GM21390 (cell line): Measurements from ENCODE around the gene PTGIR.

Experiments
- ATAC-seq: cut with Tn5 transposase; IDR thresholded peaks from one replicate; pipeline ENCODE4 v1.9.1; 2021; ENCODE audit not compliant: unreplicated experiment

Gene PTGIR

DNA sequence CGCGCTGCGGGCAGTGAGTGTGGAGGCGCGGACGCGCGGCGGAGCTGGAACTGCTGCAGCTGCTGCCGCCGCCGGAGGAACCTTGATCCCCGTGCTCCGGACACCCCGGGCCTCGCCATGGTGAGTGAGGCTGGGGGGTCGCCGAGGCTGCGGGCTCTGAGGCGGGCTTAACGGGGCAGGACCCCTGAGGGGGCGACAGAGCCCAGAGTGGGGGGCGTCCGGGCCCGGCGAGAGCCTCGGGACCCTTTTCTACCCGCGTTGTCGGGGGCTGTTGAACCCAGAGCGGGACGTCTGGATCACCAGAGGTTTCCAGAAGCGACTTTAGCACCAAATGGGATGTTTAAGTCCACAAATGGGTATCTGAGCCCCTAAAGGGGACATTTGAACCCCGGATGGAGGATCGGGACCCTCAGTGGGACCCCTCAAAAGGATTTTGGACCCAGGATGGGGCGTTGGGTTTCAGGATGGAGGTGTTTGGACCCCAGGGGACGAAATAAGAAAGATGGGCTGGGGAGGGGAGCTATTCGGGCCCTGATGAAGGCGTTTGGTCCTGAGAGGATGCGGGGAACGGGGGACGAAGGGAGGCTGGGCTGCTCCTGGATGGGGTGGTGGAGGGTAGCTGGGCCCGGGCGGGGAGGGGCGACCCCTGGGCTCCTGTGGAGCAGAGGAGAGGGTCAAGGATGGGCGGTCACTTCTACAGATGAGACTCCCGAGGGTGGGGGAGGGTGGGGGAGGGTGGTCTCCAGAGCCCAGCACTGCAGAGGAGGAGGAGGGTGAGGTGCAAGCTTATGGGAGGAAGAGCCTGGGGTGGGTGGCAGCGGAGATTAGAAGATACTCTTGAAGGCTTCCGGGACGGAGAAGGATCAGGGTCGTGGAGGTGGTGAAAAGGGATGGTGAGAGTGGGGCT, 23.3 kb downstream of the PTGIR start, which contains the start of gene CALM3:
CALM3 (plus strand) TSS at position 13 of the 907 bp plus-strand sequence; CDS start at position 118, 105 bp downstream.
- no peak for ATAC-seq

DNA sequence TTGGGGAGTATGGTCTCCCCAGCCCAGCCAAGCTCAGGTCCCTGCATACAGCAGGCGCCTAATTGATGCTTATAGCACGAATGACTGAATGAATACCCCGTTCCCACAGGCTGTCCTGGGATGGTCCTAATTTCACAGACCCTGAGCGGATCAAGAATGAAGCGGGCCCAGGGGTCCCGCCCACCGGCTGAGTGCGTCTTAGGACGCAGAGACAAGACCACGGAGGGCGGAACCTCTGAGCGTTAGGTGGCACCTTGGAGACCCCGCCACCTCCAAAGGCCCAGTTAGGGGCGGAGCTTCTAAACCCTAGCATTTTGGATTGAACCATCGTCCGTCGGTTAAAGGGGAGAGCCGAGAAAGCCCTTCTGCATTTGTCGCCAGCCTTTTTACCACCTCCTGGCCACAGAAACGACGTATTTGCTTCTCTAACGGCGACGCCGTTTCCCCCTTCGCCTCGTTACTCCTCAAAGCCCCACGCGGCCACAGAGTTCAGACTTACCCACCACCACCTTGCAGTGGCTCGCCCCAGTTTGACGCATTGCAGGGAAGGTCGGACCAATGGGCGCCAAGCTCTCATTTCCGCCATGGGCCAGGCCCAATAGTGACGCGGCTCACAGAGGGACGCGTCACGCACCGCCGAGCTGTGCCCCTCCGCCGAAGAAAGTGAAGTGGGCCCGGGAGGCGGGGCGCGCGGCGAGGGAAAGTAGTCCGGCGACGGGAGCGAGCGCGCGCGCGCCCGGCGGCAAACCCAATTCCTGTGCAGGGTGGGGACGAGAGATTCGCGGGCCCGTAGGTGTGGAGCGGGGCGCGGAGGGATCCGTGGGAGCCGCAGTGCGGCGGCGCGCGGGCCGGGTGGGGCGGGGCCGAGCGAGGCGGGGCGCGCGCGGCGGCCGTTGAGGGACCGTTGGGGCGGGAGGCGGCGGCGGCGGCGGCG, 24.2 kb downstream of the PTGIR start:
- peak; percentile 72 for ATAC-seq

DNA sequence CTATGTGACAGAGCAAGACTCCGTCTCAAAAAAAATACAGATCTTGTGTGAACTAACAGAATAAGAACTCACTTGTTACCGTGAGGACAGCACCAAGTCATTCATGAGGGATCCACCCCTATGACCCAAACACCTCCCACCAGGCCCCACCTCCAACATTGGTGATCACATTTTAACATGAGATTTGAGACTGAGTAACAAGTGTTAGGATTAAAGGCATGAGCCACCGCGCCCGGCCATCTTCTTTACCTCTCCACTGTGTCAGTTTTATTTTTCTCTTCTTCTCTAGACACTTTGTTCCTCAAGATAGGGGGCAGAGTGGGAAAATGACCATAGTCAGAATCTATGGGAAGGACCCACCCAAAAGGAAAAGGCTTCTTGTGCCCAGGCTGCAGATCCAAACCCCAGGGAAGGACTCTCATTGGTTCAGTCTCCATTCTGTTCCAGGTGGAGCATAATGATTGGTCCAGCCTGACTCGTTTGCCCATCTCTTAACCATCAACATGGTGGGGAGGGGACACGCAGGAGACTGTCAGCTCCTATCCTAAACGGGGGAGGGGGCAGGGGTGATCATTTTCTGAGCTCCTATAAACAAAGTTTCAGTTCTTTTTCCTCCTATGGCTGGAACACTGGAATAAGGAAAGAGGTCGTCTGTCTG, 25.0 kb downstream of the PTGIR start:
- ATAC-seq, result no peak

DNA sequence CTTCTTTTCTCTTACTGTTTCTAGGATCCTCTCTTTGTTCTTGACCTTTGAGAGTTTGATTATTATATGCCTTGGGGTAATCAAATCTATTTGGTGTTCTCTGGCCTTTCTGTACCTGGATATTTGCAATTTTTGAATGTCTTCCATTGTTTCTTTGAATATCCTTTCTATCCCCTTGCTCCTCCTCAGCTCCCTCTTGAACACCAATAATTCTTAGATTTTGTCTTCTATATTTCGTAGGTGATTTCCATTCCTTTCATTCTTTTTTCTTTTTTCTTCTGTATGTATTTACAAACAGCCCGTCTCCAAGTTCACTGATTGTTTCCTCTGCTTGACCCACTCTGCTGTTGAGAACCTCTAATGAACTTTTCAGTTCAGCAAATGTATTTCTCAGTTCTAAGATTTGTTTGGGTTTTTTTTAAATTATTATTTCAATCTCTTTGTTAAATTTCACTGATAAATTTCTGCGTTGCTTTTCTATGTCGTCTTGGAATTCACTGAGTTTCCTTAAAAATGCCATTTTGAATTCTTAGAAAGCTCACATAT, 26.4 kb downstream of the PTGIR start:
- no peak for ATAC-seq

DNA sequence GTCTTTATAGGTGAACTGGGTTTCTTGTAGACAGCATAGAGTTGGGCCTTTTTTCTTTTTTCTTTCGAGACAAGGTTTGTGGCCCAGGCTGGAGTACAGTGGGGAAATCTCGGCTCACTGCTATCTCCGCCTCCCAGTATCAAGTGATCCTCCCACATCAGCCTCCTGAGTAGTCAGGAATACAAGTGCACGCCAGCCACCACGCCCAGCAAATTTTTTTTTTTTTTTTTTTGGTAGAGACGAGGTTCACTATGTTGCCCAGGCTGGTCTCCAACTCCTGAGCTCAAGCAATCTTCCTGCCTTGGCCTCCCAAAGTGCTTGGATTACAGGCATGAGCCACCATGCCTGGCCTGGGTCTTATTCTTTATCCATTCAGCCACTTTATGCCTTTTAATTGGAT, 28.9 kb downstream of the PTGIR start:
- no peak for ATAC-seq

DNA sequence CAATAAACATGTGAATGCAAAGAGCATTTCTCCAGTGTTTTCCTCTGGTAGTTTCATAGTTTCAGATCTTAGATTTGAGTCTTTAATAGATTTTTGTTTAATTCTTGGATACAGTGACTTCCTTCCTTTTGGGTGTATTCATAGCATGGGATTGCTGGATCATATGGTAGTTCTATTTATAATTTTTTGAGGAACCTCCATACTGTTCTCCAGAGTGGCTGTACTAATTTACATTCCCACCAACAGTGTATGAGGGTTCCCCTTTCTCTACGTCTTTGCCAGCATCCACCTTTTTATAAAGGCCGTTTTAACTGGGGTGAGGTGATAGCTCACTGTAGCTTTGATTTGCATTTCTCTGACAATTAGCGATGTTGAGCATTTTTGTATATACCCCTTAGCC, 33.0 kb downstream of the PTGIR start:
- ATAC-seq, result no peak

DNA sequence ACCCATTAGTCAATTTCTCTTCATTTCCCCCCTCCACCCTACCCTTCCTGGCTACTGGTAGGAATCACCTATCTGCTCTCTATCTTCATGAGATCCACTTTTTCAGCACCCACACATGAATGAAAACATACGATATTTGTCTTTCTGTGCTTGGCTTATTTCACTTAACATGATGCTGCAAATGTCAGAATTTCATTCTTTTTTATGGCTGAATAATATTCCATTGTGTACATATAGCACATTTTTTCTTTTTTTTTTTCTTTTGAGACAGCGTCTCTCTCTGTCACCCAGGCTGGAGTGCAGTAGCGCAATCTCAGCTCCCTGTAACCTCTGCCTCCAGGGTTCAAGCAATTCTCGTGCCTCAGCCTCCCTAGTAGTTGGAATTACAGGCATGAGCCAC, 33.6 kb downstream of the PTGIR start:
- ATAC-seq, result no peak

DNA sequence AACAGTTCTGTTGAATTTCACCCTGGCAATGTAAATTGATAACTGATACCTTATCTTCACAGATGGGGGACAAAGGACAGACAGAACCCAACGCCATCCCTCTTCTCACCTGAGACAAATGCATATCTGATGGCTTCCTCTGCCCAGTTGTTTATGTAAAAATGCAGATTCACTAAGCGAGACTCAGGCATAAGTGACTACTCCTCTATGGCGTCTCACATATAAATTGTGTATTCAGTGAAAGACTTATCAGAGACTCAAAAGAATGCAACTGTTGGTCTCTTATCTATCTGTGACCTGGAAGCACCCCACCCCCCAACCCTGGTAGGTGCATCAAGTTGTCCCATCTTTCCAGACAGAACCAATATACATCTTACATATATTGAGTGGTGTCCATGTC, 37.0 kb downstream of the PTGIR start:
- ATAC-seq, result no peak

DNA sequence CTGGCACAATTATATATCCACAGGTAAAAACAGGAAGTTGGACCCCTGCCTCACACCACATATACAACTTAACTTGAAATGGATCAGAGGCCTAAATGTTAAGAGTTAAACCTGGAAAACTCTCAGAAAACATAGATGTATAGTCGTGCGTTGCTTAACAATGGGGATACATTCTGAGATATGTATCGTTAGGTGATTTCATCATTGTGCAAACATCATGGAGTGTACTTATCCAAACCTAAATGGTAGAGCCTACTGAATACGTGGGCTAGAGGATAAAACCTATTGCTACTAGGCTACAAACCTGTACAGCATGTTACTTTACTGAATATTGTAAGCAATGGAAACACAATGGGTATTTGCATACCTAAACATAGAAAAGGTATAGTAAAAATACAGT, 38.6 kb downstream of the PTGIR start:
- no peak for ATAC-seq

DNA sequence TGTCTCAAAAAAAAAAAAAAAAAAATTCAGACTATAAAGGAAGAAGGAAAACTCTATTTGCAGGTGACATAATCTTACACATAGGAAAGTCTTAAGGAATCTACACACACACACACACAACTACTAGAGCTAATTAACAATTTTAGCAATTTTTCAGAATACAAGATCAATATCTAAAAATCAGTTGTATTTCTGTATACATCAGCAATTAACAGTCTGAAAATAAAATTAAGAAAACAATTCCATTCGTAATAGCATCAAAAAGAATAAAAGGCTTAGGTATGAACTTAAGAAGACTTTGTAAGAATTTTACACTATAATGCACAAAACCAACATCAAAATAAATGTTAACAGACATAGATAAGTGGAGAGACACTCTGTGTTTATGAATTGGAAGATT, 39.4 kb downstream of the PTGIR start:
- no peak for ATAC-seq

DNA sequence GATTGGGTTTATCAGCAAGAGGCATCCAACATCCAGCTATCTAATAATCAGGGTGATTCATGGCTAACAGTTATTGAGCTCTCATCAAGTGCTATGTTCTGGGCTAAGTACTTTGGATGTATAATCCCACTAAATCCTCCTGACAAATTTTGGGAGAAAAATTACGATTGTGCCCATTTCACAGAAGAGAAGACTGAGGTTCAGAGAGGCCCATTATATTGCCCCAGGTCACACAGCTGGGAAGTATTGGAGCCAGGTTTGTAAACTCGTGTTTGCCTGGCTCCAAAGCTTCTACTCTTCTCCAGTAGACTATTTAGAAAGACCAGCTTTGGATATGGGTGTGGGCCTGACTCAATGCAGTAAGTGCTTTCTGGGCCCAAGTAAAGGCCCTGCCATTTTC, 44.6 kb downstream of the PTGIR start:
- ATAC-seq, result no peak

DNA sequence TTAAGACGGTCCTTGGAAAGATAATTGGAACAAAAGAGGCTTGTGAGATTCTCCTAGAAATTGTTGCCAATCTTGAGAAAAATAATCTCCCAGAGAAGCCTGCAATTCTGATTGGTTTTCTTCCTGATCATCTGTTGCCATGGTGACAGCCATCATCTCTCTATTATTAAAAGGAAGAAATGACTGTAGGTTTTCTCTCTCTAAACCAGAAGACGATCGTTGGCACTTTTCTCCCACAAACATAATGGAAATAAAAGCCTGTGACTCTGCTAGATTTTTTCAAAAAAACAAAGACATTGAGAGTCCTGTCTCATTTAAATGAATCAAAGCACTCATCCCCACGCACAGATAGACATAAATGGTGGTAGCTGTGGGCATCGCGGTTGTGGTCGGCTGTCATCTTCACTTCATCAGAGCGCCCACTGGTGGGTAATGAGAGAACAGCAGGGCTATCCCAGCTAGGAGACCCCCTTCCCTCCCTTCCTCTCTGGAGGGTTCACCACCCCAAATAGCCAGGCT, 45.5 kb downstream of the PTGIR start:
- no peak for ATAC-seq

DNA sequence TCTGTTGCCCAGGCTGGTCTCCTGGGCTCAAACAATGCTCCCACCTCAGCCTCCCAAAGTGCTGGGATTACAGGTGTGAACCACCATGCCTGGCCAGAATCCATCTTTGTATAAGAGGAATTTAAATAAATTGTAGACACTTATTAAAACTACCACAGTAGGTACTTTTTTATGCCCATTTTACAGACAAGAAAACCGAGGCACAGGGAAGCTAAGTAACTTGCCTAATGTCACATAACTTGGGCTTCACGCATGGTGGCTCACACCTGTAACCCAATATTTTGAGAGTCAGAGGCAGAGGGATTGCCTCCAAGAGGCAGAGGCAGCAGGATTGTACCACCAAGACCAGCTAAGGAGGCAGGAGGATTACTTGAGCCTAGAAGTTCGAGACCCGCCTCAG, 46.4 kb downstream of the PTGIR start:
- no peak for ATAC-seq

DNA sequence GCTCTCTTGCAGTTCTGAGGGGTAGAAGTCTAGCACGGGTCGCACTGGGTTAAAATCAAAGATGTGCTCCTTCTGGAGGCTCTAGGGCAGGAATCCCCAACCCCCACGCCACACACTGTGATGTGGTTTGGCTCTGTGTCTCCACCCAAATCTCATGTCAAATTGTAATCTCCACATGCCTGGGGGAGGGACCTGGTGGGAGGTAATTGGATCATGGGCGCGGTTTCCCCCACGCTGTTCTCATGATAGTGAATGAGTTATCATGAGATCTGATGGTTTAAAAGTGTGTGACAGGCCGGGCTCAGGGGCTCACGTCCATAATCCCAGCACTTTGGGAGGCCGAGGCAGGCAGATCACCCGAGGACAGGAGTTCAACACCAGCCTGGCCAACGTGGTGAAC, 50.4 kb downstream of the PTGIR start:
- ATAC-seq, result no peak

DNA sequence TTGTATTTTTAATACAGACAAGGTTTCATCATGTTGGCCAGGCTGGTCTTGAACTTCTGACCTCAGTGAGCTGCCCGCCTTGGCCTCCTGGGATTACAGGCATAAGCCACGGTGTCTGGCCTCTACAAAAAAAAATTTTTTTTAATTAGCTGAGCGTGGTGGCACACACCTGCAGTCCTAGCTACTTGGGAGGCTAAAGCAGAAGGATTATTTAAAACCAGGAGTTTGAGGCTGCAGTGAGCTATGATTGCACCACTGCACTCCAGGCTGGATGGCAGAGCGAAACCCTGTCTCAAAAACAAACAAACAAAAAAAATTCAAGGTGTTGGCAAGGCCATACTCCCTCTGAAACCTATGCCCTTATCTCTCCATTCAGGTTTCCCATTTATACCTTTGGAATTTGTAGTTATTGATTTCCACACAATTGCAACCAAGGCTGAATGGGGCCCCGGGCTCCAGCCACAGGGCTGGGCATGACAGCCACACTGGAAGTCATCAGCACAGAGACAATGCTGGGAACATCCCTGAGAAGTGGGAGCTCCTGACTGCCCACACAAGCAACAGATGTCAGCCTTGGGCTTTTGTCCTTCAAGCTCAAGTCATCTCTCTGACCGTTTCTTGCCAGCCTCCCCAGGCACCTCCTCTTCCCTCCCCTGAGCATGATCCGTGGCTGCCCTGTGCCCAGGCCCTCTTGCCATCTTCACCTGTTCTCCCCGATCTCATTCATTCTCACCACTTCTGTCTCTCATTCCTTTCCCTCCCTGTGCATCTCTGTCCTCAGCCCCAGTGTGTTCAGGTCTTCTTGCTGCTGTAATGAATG, 51.0 kb downstream of the PTGIR start:
- ATAC-seq, result no peak

DNA sequence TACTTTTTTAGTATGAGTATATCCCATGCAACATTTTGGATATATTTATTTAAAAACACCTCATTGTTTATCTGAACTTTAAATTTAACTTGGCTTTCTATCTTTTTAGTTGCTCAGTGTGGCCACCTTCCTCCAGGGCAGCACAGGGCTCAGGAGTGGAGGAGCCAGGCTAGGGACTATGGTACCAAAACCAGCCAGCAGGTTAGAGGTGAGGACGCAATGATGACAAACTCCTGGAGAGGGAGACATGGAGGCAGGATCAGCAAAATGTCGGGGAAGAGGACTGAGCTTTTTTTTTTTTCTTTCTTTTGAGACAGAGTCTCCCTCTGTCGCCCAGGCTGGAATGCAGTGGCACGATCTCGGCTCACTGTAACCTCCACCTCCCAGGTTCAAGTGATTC, 53.4 kb downstream of the PTGIR start:
- no peak for ATAC-seq
